Trophoblast cell (in vitro differentiated cells and primary cell): ENCODE measurements around the gene CHAT. TPM values are rescaled to one million over a fixed set of nuclear protein-coding genes. Genes with fewer than 3 reads are reported as not detected.

ENCODE experiments used
- DNase-seq, 2 donors: peaks; one replicate each; pipeline ENCODE4 v3.0.0-alpha.2; 2016
- H2AFZ ChIP-seq: 2 replicates; pipeline ENCODE4 v1.6.1; 2013; ENCODE audit warnings: low read length, moderate library complexity, mild to moderate bottlenecking; ENCODE audit not compliant: insufficient read depth, poor library complexity
- H2AK5ac ChIP-seq: 2 replicates; pipeline ENCODE4 v1.6.1; 2013; ENCODE audit warnings: mild to moderate bottlenecking, low read length
- H2BK120ac ChIP-seq: 2 replicates; pipeline ENCODE4 v1.6.1; 2013; ENCODE audit warnings: low read length, mild to moderate bottlenecking, moderate library complexity; ENCODE audit not compliant: insufficient read depth, poor library complexity
- H2BK12ac ChIP-seq: 2 replicates; pipeline ENCODE4 v1.6.1; 2013; ENCODE audit warnings: mild to moderate bottlenecking, low read length, moderate library complexity
- H2BK5ac ChIP-seq: 2 replicates; pipeline ENCODE4 v1.6.1; 2013; ENCODE audit warnings: low read length, low read depth, moderate library complexity, mild to moderate bottlenecking; ENCODE audit not compliant: poor library complexity
- H3K14ac ChIP-seq: 2 replicates; pipeline ENCODE4 v1.6.1; 2013; ENCODE audit warnings: mild to moderate bottlenecking, low read length
- H3K18ac ChIP-seq: 2 replicates; pipeline ENCODE4 v1.6.1; 2013; ENCODE audit warnings: mild to moderate bottlenecking, low read length
- H3K23ac ChIP-seq: 2 replicates; pipeline ENCODE4 v1.6.1; 2013; ENCODE audit warnings: low read length
- H3K27ac ChIP-seq: 2 replicates; pipeline ENCODE4 v1.5.1; 2013; ENCODE audit warnings: low read depth, mild to moderate bottlenecking, inconsistent platforms, low read length, moderate library complexity
- H3K27me3 ChIP-seq: 2 replicates; pipeline ENCODE4 v1.6.1; 2013; ENCODE audit warnings: inconsistent platforms, mild to moderate bottlenecking, low read length, moderate library complexity; ENCODE audit not compliant: insufficient read depth
- H3K36me3 ChIP-seq, 2 experiments: 1 replicate in 1 of 2; 2 replicates in 1 of 2; pipeline ENCODE4 v1.6.1; 2013; ENCODE audit warnings: low read length in 2 of 2, mild to moderate bottlenecking in 2 of 2, moderate library complexity in 1 of 2; ENCODE audit not compliant: insufficient read depth in 2 of 2, control insufficient read depth in 1 of 2
- H3K4ac ChIP-seq: 2 replicates; pipeline ENCODE4 v1.6.1; 2013; ENCODE audit warnings: low read depth, mild to moderate bottlenecking, low read length, moderate library complexity
- H3K4me1 ChIP-seq, 2 experiments: 1 replicate in 1 of 2; 2 replicates in 1 of 2; pipeline ENCODE4 v1.6.1; 2013; ENCODE audit warnings: low read length in 2 of 2, mild to moderate bottlenecking in 2 of 2, moderate library complexity in 1 of 2; ENCODE audit not compliant: insufficient read depth in 2 of 2, control insufficient read depth in 1 of 2
- H3K4me2 ChIP-seq: 2 replicates; pipeline ENCODE4 v1.6.1; 2013; ENCODE audit warnings: inconsistent platforms, mild to moderate bottlenecking, low read length, moderate library complexity
- H3K4me3 ChIP-seq: 2 replicates; pipeline ENCODE4 v1.5.1; 2013; ENCODE audit warnings: mild to moderate bottlenecking, low read depth, low read length, inconsistent platforms
- H3K79me1 ChIP-seq: one replicate; pipeline ENCODE4 v1.6.1; 2013; ENCODE audit warnings: low read length
- H3K79me2 ChIP-seq: 2 replicates; pipeline ENCODE4 v1.6.1; 2013; ENCODE audit warnings: low read length, mild to moderate bottlenecking; ENCODE audit not compliant: control insufficient read depth, insufficient read depth, poor library complexity
- H3K9ac ChIP-seq: 2 replicates; pipeline ENCODE4 v1.6.1; 2013; ENCODE audit warnings: mild to moderate bottlenecking, low read length
- H3K9me3 ChIP-seq: 2 replicates; pipeline ENCODE4 v1.6.1; 2013; ENCODE audit warnings: low read depth, mild to moderate bottlenecking, control low read depth, inconsistent platforms, low read length; ENCODE audit not compliant: insufficient read depth
- H4K12ac ChIP-seq: 2 replicates; pipeline ENCODE4 v1.6.1; 2013; ENCODE audit warnings: low read depth, mild to moderate bottlenecking, low read length, moderate library complexity
- H4K8ac ChIP-seq: 2 replicates; pipeline ENCODE4 v1.6.1; 2013; ENCODE audit warnings: low read depth, mild to moderate bottlenecking, low read length, moderate library complexity
- H4K91ac ChIP-seq: one replicate; pipeline ENCODE4 v1.6.1; 2013; ENCODE audit warnings: low read depth, mild to moderate bottlenecking, low read length, moderate library complexity
- WGBS: extraction: QIAGEN DNeasy Blood & Tissue Kit; methylation state at CpG from one replicate; pipeline ENCODE4 v1.1.7; 2013; ENCODE audit warnings: missing lambda C conversion rate; ENCODE audit not compliant: insufficient read length, insufficient coverage; ENCODE audit errors: extremely low coverage; 5-methylcytosine and 5-hydroxymethylcytosine counted together
- polyA plus RNA-seq: library from polyadenylated mRNA; stranded (reverse); fragments of 200-250 nt; gene quantifications from 2 replicates; pipeline ENCODE4 v1.2.3, GENCODE V29; 2013

Gene CHAT
- polyA plus RNA-seq: 0.04 and 0.07 TPM in 2 replicates

DNA sequence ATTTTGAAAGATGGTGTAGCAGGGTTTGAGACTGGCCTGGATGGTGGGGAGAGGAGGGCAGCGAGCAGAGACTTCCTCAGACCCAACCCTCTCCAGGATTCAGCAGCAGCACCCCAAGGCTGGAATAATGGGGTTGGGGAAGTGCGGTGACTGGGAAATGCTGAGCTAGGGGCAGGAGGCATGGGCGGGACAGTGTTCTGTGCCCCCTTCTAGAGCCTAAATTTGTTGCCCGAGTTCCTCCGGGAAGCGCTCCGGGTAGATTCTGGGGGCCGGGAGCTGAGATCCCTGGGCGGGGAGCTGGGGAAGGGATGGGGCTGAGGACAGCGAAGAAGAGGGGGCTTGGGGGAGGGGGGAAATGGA lies at the start of gene CHAT:
Gene CHAT (plus strand): TSS at position 156 of the 360 bp plus-strand sequence. CDS start 153 bp downstream, at position 309.
- Histone ChIP-seq H3K36me3 (no peaks in the 10 kb centered on the region), H2BK120ac (no peak within 1 kb of the TSS), H2BK5ac (no peak within 1 kb of the TSS), H3K23ac (no peak within 1 kb of the TSS), H3K79me1 (no peaks in the 10 kb centered on the region), H4K12ac (no peak within 1 kb of the TSS), H2AFZ (no peak within 1 kb of the TSS), H3K4ac (no peak within 1 kb of the TSS), H3K27ac (no peak within 1 kb of the TSS), H4K8ac (no peak within 1 kb of the TSS), H3K9ac (no peak within 1 kb of the TSS), H3K4me2 (peak within 1 kb of the TSS; percentile 13), H3K4me3 (no peak within 1 kb of the TSS), H3K79me2 (no peaks in the 10 kb centered on the region), H2AK5ac (no peak within 1 kb of the TSS), H4K91ac (no peak within 1 kb of the TSS), H3K18ac (no peak within 1 kb of the TSS), H3K4me1 (peaks cover 0 to 12% of the 10 kb centered on the region in 2 experiments), H3K14ac (no peak within 1 kb of the TSS), H3K27me3 (peaks cover 69% of the 10 kb centered on the region), H3K9me3 (peaks cover 26% of the 10 kb centered on the region), H2BK12ac (no peak within 1 kb of the TSS)
- WGBS: no CpG with 5 or more reads among the region's 10 CpGs
- DNase-seq: no peak

DNA sequence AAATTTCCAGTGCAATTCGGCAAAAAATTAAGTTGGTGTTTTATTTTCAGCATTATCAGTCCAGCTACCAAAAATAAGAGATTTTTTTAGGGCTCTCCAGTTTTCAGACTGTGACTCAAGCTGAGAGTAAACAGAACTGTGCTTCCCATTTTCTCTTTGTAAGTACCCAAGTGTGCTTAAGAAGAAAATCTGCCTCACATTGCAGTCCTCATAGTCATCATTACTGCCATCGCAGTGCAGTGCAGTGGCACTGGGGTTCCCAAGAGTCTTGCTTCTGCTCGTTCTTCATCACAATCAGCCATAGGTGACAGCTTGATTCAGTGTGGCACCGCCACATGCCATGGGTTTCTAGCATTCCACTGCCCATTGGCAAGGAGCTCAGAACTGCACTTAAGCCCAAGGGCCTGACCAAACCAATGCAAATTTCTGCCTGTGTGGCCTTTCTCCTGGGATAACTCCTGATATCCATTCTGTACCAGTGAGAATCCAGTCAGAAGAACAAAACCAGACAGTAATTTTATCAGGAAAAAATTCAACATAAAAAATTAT lies 49.3 kb upstream of the CHAT start:
- no peak overlapping the region for H3K4me2 ChIP-seq
- H2AK5ac ChIP-seq: no peak overlapping the region
- H3K18ac ChIP-seq: no peak overlapping the region
- H2BK12ac ChIP-seq: no peak overlapping the region
- H3K14ac ChIP-seq: no peak overlapping the region
- H4K12ac ChIP-seq: no peak overlapping the region
- H2AFZ ChIP-seq: no peak overlapping the region
- no peak overlapping the region for H4K8ac ChIP-seq
- H3K79me1 ChIP-seq: no peaks in the 10 kb centered on the region
- WGBS: no CpG with 5 or more reads among the region's 4 CpGs
- no peak overlapping the region for H2BK120ac ChIP-seq
- H3K36me3 ChIP-seq: no peaks in the 10 kb centered on the region
- no peak overlapping the region for H4K91ac ChIP-seq
- no peak overlapping the region for H2BK5ac ChIP-seq
- H3K9ac ChIP-seq: no peak overlapping the region
- H3K23ac ChIP-seq: peak overlapping the region; percentile 78
- no peak for DNase-seq
- no peak overlapping the region for H3K27ac ChIP-seq
- peaks cover 4% of the 10 kb centered on the region for H3K9me3 ChIP-seq
- H3K4ac ChIP-seq: no peak overlapping the region
- H3K4me1 ChIP-seq: peaks cover 4 to 9% of the 10 kb centered on the region in 2 experiments
- no peak overlapping the region for H3K4me3 ChIP-seq
- H3K79me2 ChIP-seq: no peaks in the 10 kb centered on the region
- no peaks in the 10 kb centered on the region for H3K27me3 ChIP-seq

DNA sequence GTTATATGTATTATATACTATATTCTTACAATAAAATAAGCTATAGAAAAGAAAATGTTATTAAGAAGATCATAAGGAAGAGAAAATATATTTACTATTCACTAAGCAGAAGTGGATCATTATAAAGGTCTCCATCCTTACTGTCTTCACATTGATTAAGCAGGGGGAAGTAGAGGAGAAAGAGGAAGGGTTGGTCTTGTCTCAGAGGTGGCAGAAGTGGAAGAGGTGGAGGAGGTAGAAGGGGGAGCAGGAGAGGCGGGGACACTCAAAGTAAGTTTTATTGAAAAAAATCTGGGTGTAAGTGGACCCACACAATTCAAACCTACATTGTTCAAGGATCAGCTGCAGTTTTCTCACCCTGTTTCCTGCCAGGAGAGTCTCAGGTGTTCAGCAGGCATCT lies 46.0 kb upstream of the CHAT start:
- Histone ChIP-seq H3K4me2 (no peak overlapping the region), H3K4me1 (no peaks in the 10 kb centered on the region), H2BK120ac (no peak overlapping the region), H3K79me2 (no peaks in the 10 kb centered on the region), H4K8ac (no peak overlapping the region), H3K36me3 (no peaks in the 10 kb centered on the region), H2AFZ (no peak overlapping the region), H4K91ac (no peak overlapping the region), H3K27ac (no peak overlapping the region), H2BK5ac (no peak overlapping the region), H3K9ac (no peak overlapping the region), H2BK12ac (no peak overlapping the region), H2AK5ac (no peak overlapping the region), H3K4me3 (no peak overlapping the region), H3K23ac (no peak overlapping the region), H3K14ac (no peak overlapping the region), H3K27me3 (no peaks in the 10 kb centered on the region), H3K9me3 (peaks cover 7% of the 10 kb centered on the region), H3K79me1 (no peaks in the 10 kb centered on the region), H3K18ac (no peak overlapping the region), H4K12ac (no peak overlapping the region), H3K4ac (no peak overlapping the region)
- no CpG with 5 or more reads among the region's 1 CpG for WGBS
- no peak for DNase-seq

DNA sequence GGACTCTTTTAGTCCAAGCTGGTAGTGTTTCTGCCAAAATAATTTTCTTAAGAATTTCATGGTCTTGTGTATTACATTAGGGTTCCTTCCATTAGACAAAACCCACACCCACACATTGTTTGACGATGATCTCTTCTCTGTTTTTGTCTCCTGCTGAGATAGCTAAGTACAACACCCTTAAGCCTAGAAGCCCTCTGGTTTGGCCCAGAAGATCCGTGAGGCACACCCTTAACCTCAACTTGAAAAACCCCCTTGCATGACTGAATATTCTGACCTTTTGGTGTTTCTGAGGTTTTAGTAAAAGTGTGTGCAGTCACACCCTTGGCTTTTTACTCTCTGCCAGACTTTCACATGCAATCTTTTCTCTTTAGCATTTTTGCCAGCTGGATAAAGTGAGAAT lies 45.6 kb upstream of the CHAT start:
- H3K27me3 ChIP-seq: no peaks in the 10 kb centered on the region
- no peak overlapping the region for H4K91ac ChIP-seq
- no peak overlapping the region for H4K8ac ChIP-seq
- no peak overlapping the region for H3K14ac ChIP-seq
- no peak for DNase-seq
- no peak overlapping the region for H3K27ac ChIP-seq
- no peak overlapping the region for H2BK120ac ChIP-seq
- no peak overlapping the region for H3K4me3 ChIP-seq
- no peak overlapping the region for H3K4ac ChIP-seq
- no peak overlapping the region for H2AFZ ChIP-seq
- H2BK12ac ChIP-seq: no peak overlapping the region
- H3K79me1 ChIP-seq: no peaks in the 10 kb centered on the region
- H2AK5ac ChIP-seq: no peak overlapping the region
- no CpG with 5 or more reads among the region's 2 CpGs for WGBS
- H3K4me2 ChIP-seq: no peak overlapping the region
- no peaks in the 10 kb centered on the region for H3K79me2 ChIP-seq
- no peaks in the 10 kb centered on the region for H3K4me1 ChIP-seq
- H3K36me3 ChIP-seq: no peaks in the 10 kb centered on the region
- no peak overlapping the region for H3K9ac ChIP-seq
- H3K23ac ChIP-seq: no peak overlapping the region
- no peak overlapping the region for H3K18ac ChIP-seq
- peaks cover 7% of the 10 kb centered on the region for H3K9me3 ChIP-seq
- no peak overlapping the region for H2BK5ac ChIP-seq
- no peak overlapping the region for H4K12ac ChIP-seq
